Measurements from ENCODE around the gene PPP1R14C. TPM values are rescaled to one million over a fixed set of nuclear protein-coding genes. Genes with fewer than 3 reads are reported as not detected.

The PPP1R14C gene
- total RNA-seq, 1 donor from 2014 or later = 0.11 TPM

DNA sequence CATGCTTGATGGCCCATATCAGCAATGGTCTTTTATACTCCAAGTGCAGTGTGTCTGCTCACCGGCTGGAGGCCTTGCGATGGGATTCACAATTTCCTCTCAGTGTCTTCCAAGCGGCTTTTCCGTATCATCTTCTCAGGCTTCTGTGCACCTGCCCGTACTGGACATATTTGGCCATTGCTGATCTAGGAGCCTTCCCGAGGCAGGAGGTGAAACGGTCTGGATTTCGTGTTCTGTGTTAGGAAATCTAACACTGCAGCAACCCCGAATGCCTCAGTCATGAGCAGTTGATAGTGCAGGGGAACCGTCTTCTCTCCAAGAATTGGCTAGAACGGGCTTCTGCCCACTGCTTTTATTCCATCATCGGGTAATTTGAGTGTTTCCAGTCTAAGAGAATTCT lies 60.5 kb downstream of the PPP1R14C start:
- Mint-ChIP-seq H3K9me3 (no peaks in the 10 kb centered on the region), H3K4me1 (peaks cover 7% of the 10 kb centered on the region), H3K27ac (no peak overlapping the region), H3K4me3 (no peak overlapping the region), H3K27me3 (peaks cover 7% of the 10 kb centered on the region), H3K36me3 (ENCODE audit: low read depth) (no peaks in the 10 kb centered on the region)
- ATAC-seq (ENCODE audit: low read depth) = no peak
- ChIA-PET POLR2A (no interaction called here), CTCF (no interaction called here)
- no peak for TF ChIP-seq CTCF (IDR thresholded peaks at IDR 0.05)
- intact Hi-C loops (cut with micrococcal nuclease) = no loop called here
- no peak for DNase-seq

DNA sequence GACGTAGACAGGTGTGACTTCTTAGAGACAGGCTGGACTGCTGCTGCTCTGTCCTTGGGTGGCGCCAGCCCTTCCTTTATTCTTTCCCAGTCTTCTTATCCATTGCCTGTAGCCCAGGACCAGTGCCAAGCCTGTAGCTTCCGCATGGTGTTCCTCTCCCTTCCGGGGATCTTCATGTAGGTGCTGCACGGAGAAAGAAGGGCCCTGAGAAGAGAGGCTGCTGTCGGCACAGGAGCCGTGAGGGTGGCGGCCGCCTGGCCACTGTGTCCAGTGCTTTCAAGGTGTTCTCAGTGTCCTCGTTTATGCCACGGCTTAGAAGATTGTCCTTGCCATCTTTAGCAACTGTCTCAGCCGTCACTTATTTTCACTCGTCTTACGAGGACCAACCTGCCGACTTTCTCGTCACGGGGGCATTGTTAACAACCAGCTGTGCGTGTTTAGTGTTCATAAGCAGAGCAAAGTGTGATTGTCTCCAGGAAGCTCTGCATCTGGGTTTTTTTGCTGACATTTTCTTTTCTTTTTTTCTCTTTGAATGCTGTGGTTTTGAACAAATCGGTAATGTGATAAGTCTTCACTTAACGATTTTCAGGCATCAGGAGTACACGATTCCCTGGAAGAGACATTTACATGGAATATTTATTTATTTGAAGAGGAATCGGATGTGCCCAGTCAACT lies 61.2 kb downstream of the PPP1R14C start:
- H3K9me3 Mint-ChIP-seq = no peaks in the 10 kb centered on the region
- DNase-seq = no peak
- CTCF ChIA-PET = no interaction called here
- no peak for TF ChIP-seq CTCF (IDR thresholded peaks at IDR 0.05)
- no peaks in the 10 kb centered on the region for H3K36me3 Mint-ChIP-seq (ENCODE audit: low read depth)
- H3K4me3 Mint-ChIP-seq = no peak overlapping the region
- H3K27ac Mint-ChIP-seq = no peak overlapping the region
- peaks cover 7% of the 10 kb centered on the region for H3K4me1 Mint-ChIP-seq
- POLR2A ChIA-PET = no interaction called here
- ATAC-seq (ENCODE audit: low read depth) = no peak
- intact Hi-C loops (cut with micrococcal nuclease) = no loop called here
- H3K27me3 Mint-ChIP-seq = peaks cover 7% of the 10 kb centered on the region

DNA sequence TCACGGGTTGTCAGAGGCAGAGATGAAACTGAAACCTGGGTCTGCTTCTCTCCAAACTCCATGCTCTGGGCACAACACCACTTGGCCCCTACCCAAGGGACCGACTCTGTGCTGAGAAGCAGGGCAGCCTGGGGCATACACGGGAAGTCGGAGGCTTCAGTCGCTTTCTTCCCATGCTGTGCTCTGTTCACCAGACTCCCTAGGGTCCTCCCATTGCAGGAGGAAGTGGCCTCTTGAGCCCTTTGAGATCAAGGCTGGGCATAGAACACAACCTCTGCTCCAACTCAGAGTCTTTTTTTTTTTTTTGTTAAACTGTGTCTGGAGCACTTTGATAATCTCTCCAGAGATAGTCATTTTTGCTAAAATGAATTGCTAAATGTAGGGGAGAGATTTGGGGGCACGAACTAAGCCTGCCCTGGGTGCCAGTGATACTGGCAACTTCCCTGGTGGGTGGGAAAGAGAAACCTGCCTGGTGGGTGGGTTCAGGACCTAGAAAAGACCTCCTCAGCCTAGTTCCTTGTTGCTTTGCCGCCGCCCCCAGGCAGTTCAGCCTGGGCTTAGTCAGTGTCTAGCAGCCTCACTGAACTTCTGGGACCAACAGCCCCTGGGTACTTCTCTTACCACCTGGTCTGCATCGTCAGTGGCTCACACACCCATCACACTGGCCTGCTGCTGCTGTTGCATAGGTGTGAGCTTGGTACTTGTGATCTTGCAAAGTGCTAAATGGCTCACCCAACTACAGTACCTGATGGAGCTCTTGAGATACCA lies 62.0 kb downstream of the PPP1R14C start:
- no peak for TF ChIP-seq CTCF (IDR thresholded peaks at IDR 0.05)
- DNase-seq (no peak), ATAC-seq (ENCODE audit: low read depth) (no peak)
- Mint-ChIP-seq H3K27me3 (peaks cover 7% of the 10 kb centered on the region), H3K27ac (no peak overlapping the region), H3K9me3 (no peaks in the 10 kb centered on the region), H3K4me1 (peaks cover 7% of the 10 kb centered on the region), H3K4me3 (no peak overlapping the region), H3K36me3 (ENCODE audit: low read depth) (no peaks in the 10 kb centered on the region)
- POLR2A ChIA-PET = no interaction called here
- CTCF ChIA-PET = no interaction called here
- intact Hi-C loops (cut with micrococcal nuclease) = no loop called here

- ATAC-seq (ENCODE audit: low read depth) (no peak), DNase-seq (no peak)
- H3K36me3 Mint-ChIP-seq (ENCODE audit: low read depth) = no peaks in the 10 kb centered on the region
- CTCF ChIA-PET = no interaction called here
- intact Hi-C loops (cut with micrococcal nuclease) = no loop called here
- H3K27ac Mint-ChIP-seq = no peak overlapping the region
- TF ChIP-seq CTCF (IDR thresholded peaks at IDR 0.05) = no peak
- POLR2A ChIA-PET = no interaction called here
- peaks cover 14% of the 10 kb centered on the region for H3K4me1 Mint-ChIP-seq
- H3K4me3 Mint-ChIP-seq = no peak overlapping the region
- H3K9me3 Mint-ChIP-seq = no peaks in the 10 kb centered on the region
- H3K27me3 Mint-ChIP-seq = peaks cover 7% of the 10 kb centered on the region
Observed at GRCh38 chr6:150207931-150208570, 65.2 kb downstream of the PPP1R14C start.

- Mint-ChIP-seq H3K4me1 (peaks cover 18% of the 10 kb centered on the region), H3K4me3 (no peak overlapping the region), H3K36me3 (ENCODE audit: low read depth) (no peaks in the 10 kb centered on the region), H3K9me3 (no peaks in the 10 kb centered on the region), H3K27ac (no peak overlapping the region), H3K27me3 (peaks cover 7% of the 10 kb centered on the region)
- ChIA-PET POLR2A (no interaction called here), CTCF (no interaction called here)
- DNase-seq (no peak), ATAC-seq (ENCODE audit: low read depth) (no peak)
- intact Hi-C loops (cut with micrococcal nuclease) = no loop called here
- no peak for TF ChIP-seq CTCF (IDR thresholded peaks at IDR 0.05)
Observed at GRCh38 chr6:150208611-150209352, 65.9 kb downstream of the PPP1R14C start.

Measured in activated B cell treated with CpG ODN at 0.5 μM for 24 hours (primary cell).